HepG2 (cell line): Measurements from ENCODE around the gene SYNJ2. TPM values are rescaled to one million over a fixed set of nuclear protein-coding genes. Genes with fewer than 3 reads are reported as not detected.

Experiments used
- ATF7 ChIP-seq, 2 experiments: fragments of 450-650 bp in 1 of 2; sonication (generic) in 1 of 2; formaldehyde crosslinking in 1 of 2; IDR thresholded peaks; 2 replicates each; pipeline versions ENCODE4 v1.4.0 to v1.6.1; 2016 to 2020; ENCODE audit warnings: antibody characterized with exemption in 1 of 2, mild to moderate bottlenecking in 1 of 2, missing genetic modification reagents in 1 of 2
- FOXP1 ChIP-seq, 2 experiments: fragments of 450-650 bp in 1 of 2; IDR thresholded peaks; 2 replicates each; pipeline ENCODE4 v1.6.1; 2017 to 2018; ENCODE audit warnings: antibody characterized with exemption in 1 of 2
- KDM6A ChIP-seq: IDR thresholded peaks from 2 replicates; pipeline ENCODE4 v1.6.1; 2016; ENCODE audit warnings: low read depth
- KLF6 ChIP-seq: IDR thresholded peaks from 2 replicates; pipeline ENCODE4 v1.8.0; 2016; ENCODE audit warnings: missing biosample characterization, missing genetic modification reagents
- MYNN ChIP-seq: sonication (generic); formaldehyde crosslinking; IDR thresholded peaks from 2 replicates; pipeline ENCODE4 v1.4.0; 2020; ENCODE audit warnings: mild to moderate bottlenecking, low read depth, missing genetic modification reagents
- NCOA2 ChIP-seq: sonication (generic); formaldehyde crosslinking; IDR thresholded peaks from 2 replicates; pipeline ENCODE4 v1.8.0; 2022; ENCODE audit warnings: inconsistent platforms
- REPIN1 ChIP-seq: sonication (generic); formaldehyde crosslinking; IDR thresholded peaks from 2 replicates; pipeline ENCODE4 v1.8.0; 2022; ENCODE audit warnings: missing genetic modification reagents, low read depth, mild to moderate bottlenecking, borderline replicate concordance
- WIZ ChIP-seq: sonication (generic); formaldehyde crosslinking; IDR thresholded peaks from 2 replicates; pipeline ENCODE4 v1.5.1; 2020; ENCODE audit warnings: mild to moderate bottlenecking, missing genetic modification reagents
- YEATS4 ChIP-seq: sonication (generic); formaldehyde crosslinking; IDR thresholded peaks from 2 replicates; pipeline ENCODE4 v1.4.0; 2020; ENCODE audit warnings: missing genetic modification reagents, borderline replicate concordance
- ZBTB10 ChIP-seq: sonication (generic); formaldehyde crosslinking; IDR thresholded peaks from 2 replicates; pipeline ENCODE4 v1.4.0; 2020; ENCODE audit warnings: missing genetic modification reagents, borderline replicate concordance
- ZBTB7B ChIP-seq: sonication (generic); formaldehyde crosslinking; IDR thresholded peaks from 2 replicates; pipeline ENCODE4 v1.4.0; 2020; ENCODE audit warnings: missing genetic modification reagents
- ZFYVE20 ChIP-seq: sonication (generic); formaldehyde crosslinking; IDR thresholded peaks from 2 replicates; pipeline ENCODE4 v1.8.0; 2023; ENCODE audit warnings: low read depth, mild to moderate bottlenecking, moderate library complexity, missing genetic modification reagents, borderline replicate concordance
- ZNF431 ChIP-seq: sonication (generic); formaldehyde crosslinking; IDR thresholded peaks from 2 replicates; pipeline ENCODE4 v1.9.0; 2022; ENCODE audit warnings: missing genetic modification reagents, low read depth, mild to moderate bottlenecking, borderline replicate concordance
- ZNF552 ChIP-seq: sonication (generic); formaldehyde crosslinking; IDR thresholded peaks from 2 replicates; pipeline ENCODE4 v1.9.0; 2022; ENCODE audit warnings: missing genetic modification reagents, mild to moderate bottlenecking, borderline replicate concordance
- ZNF83 ChIP-seq: sonication (generic); formaldehyde crosslinking; IDR thresholded peaks from 2 replicates; pipeline ENCODE4 v1.4.0; 2020; ENCODE audit warnings: missing genetic modification reagents, mild to moderate bottlenecking, borderline replicate concordance
- polyA plus RNA-seq, 8 experiments: library from polyadenylated mRNA; depleted of rRNA in 3 of 8; stranded (reverse) in 7 of 8; unstranded in 1 of 8; fragments of >200 nt; fragmentation: Illumina TruSeq in 4 of 8; extraction: Trizol in 4 of 8; gene quantifications; 2 replicates each; pipeline versions ENCODE4 v1.2.1 to v1.2.3, GENCODE V29; 2011 to 2016; ENCODE audit warnings: low read depth in 4 of 8, missing spikeins in 1 of 8, mixed read lengths in 1 of 8; ENCODE audit not compliant: insufficient read depth in 1 of 8
- total RNA-seq, 5 experiments: library from RNA; depleted of rRNA; stranded (reverse); fragments of >200 nt; fragmentation: Illumina TruSeq; extraction: Trizol; gene quantifications; 2 replicates each; pipeline ENCODE4 v1.2.3, GENCODE V29; 2016; ENCODE audit warnings: low read depth in 1 of 5
- TF ChIP-seq, protein P1 (sequence below): sonication (generic); formaldehyde crosslinking; IDR thresholded peaks from 2 replicates; pipeline ENCODE4 v1.4.0; 2020; ENCODE audit warnings: missing genetic modification reagents, mild to moderate bottlenecking, borderline replicate concordance
- TF ChIP-seq, protein P2 (sequence below): sonication (generic); formaldehyde crosslinking; IDR thresholded peaks from 2 replicates; pipeline ENCODE4 v1.5.0; 2020; ENCODE audit warnings: mild to moderate bottlenecking, missing genetic modification reagents
- TF ChIP-seq, protein P3 (sequence below): sonication (generic); formaldehyde crosslinking; IDR thresholded peaks from 2 replicates; pipeline ENCODE4; 2020; ENCODE audit warnings: missing genetic modification reagents, mild to moderate bottlenecking, borderline replicate concordance

SYNJ2 gene
- total and polyA plus RNA-seq, 2 of the 13 experiments (the other 11 are each of a cell fraction or from before 2014, with no cell fraction given): 39.1 to 57.6 TPM

GRCh38 chr6:158013904-158014504, 32.3 kb downstream of the SYNJ2 start (continued):
- TF ChIP-seq, protein P1, sequence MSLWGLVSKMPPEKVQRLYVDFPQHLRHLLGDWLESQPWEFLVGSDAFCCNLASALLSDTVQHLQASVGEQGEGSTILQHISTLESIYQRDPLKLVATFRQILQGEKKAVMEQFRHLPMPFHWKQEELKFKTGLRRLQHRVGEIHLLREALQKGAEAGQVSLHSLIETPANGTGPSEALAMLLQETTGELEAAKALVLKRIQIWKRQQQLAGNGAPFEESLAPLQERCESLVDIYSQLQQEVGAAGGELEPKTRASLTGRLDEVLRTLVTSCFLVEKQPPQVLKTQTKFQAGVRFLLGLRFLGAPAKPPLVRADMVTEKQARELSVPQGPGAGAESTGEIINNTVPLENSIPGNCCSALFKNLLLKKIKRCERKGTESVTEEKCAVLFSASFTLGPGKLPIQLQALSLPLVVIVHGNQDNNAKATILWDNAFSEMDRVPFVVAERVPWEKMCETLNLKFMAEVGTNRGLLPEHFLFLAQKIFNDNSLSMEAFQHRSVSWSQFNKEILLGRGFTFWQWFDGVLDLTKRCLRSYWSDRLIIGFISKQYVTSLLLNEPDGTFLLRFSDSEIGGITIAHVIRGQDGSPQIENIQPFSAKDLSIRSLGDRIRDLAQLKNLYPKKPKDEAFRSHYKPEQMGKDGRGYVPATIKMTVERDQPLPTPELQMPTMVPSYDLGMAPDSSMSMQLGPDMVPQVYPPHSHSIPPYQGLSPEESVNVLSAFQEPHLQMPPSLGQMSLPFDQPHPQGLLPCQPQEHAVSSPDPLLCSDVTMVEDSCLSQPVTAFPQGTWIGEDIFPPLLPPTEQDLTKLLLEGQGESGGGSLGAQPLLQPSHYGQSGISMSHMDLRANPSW (CRISPR knock-in tag): no peak
- no peak for TF ChIP-seq ATF7 (IDR thresholded peaks at IDR 0.05)
- TF ChIP-seq ATF7 (CRISPR knock-in tag; IDR thresholded peaks at IDR 0.05): no peak
- no peak for TF ChIP-seq REPIN1 (CRISPR knock-in tag)
- TF ChIP-seq ZNF83: no peak
- TF ChIP-seq FOXP1 (IDR thresholded peaks at IDR 0.05): no peak
- TF ChIP-seq FOXP1 (CRISPR knock-in tag; IDR thresholded peaks at IDR 0.05): peak; percentile 70; the same call in 1 of the 2 replicates
- TF ChIP-seq ZNF431 (CRISPR knock-in tag): no peak; the same call in 1 of the 2 replicates
- no peak for TF ChIP-seq ZBTB7B
- TF ChIP-seq, protein P2, sequence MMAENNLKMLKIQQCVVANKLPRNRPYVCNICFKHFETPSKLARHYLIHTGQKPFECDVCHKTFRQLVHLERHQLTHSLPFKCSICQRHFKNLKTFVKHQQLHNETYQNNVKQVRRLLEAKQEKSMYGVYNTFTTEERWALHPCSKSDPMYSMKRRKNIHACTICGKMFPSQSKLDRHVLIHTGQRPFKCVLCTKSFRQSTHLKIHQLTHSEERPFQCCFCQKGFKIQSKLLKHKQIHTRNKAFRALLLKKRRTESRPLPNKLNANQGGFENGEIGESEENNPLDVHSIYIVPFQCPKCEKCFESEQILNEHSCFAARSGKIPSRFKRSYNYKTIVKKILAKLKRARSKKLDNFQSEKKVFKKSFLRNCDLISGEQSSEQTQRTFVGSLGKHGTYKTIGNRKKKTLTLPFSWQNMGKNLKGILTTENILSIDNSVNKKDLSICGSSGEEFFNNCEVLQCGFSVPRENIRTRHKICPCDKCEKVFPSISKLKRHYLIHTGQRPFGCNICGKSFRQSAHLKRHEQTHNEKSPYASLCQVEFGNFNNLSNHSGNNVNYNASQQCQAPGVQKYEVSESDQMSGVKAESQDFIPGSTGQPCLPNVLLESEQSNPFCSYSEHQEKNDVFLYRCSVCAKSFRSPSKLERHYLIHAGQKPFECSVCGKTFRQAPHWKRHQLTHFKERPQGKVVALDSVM (CRISPR knock-in tag): no peak
- TF ChIP-seq MYNN (CRISPR knock-in tag): no peak
- no peak for TF ChIP-seq WIZ
- TF ChIP-seq YEATS4 (CRISPR knock-in tag): 0 out of 2 replicates have a peak, but pooled peaks have one; percentile 14
- TF ChIP-seq, protein P3, sequence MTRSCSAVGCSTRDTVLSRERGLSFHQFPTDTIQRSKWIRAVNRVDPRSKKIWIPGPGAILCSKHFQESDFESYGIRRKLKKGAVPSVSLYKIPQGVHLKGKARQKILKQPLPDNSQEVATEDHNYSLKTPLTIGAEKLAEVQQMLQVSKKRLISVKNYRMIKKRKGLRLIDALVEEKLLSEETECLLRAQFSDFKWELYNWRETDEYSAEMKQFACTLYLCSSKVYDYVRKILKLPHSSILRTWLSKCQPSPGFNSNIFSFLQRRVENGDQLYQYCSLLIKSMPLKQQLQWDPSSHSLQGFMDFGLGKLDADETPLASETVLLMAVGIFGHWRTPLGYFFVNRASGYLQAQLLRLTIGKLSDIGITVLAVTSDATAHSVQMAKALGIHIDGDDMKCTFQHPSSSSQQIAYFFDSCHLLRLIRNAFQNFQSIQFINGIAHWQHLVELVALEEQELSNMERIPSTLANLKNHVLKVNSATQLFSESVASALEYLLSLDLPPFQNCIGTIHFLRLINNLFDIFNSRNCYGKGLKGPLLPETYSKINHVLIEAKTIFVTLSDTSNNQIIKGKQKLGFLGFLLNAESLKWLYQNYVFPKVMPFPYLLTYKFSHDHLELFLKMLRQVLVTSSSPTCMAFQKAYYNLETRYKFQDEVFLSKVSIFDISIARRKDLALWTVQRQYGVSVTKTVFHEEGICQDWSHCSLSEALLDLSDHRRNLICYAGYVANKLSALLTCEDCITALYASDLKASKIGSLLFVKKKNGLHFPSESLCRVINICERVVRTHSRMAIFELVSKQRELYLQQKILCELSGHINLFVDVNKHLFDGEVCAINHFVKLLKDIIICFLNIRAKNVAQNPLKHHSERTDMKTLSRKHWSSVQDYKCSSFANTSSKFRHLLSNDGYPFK (CRISPR knock-in tag): no peak
- TF ChIP-seq ZNF552 (CRISPR knock-in tag): no peak
- TF ChIP-seq KDM6A (CRISPR knock-in tag): 0 out of 2 replicates have a peak, but pooled peaks have one; percentile 42
- TF ChIP-seq ZBTB10 (CRISPR knock-in tag): no peak
- peak; percentile 48; the same call in 1 of the 2 replicates for TF ChIP-seq KLF6
- TF ChIP-seq NCOA2 (CRISPR knock-in tag): peak; percentile 64
- no peak for TF ChIP-seq ZFYVE20 (CRISPR knock-in tag)
